IMR-90 (cell line): ENCODE data around the gene ZNF408. TPM values are rescaled to one million over a fixed set of nuclear protein-coding genes. Genes with fewer than 3 reads are reported as not detected.

Experiments used
- ATAC-seq: fragments of 200-7000 bp; cut with Tn5 transposase; 2 replicates; pipeline ENCODE4 v1.9.1; 2020; ENCODE audit warnings: low read depth, mild to moderate bottlenecking, moderate library complexity
- BruUV-seq: library from RNA; stranded (reverse); fragments of 400-500 nt; replicated peaks from 2 replicates; lab custom pipeline; 2021; lab: Mats Ljungman, UMichigan
- CTCF ChIA-PET: fragments of 300-600 bp; formaldehyde crosslinking; extraction: SDS; loops from one replicate; lab custom pipeline; 2021; ENCODE audit warnings: antibody characterized with exemption; lab: Yijun Ruan, JAX
- POLR2A ChIA-PET: fragments of 300-600 bp; sonication (Branson Sonifier 250); formaldehyde crosslinking; loops from one replicate; lab custom pipeline; 2022; ENCODE audit warnings: antibody characterized with exemption; ENCODE audit not compliant: unreplicated experiment; lab: Charles Lee
- DNase-seq: peaks from one replicate; pipeline ENCODE4 v3.0.0; 2013
- H2AFZ ChIP-seq: replicated peaks from 2 replicates; pipeline ENCODE3; 2013; ENCODE audit warnings: low read length, mild to moderate bottlenecking; ENCODE audit not compliant: poor library complexity
- H2AK5ac ChIP-seq: 2 replicates; pipeline ENCODE4 v1.6.1; 2013; ENCODE audit warnings: low read depth, low read length, inconsistent platforms
- H2AK9ac ChIP-seq: replicated peaks from 2 replicates; pipeline ENCODE3; 2013; ENCODE audit warnings: mild to moderate bottlenecking, low read depth, low read length, moderate library complexity; ENCODE audit not compliant: poor library complexity
- H2BK120ac ChIP-seq: 2 replicates; pipeline ENCODE4 v1.6.1; 2013; ENCODE audit warnings: low read depth, low read length, inconsistent platforms
- H2BK15ac ChIP-seq: 3 replicates; pipeline ENCODE4 v1.6.1; 2013; ENCODE audit warnings: low read depth, low read length, inconsistent platforms
- H2BK20ac ChIP-seq: 2 replicates; pipeline ENCODE4 v1.6.1; 2013; ENCODE audit warnings: low read depth, mild to moderate bottlenecking, inconsistent platforms, low read length, moderate library complexity
- H2BK5ac ChIP-seq: 2 replicates; pipeline ENCODE4 v1.6.1; 2013; ENCODE audit warnings: mild to moderate bottlenecking, low read depth, low read length, inconsistent platforms; ENCODE audit not compliant: poor library complexity, severe bottlenecking
- H3K14ac ChIP-seq: replicated peaks from 2 replicates; pipeline ENCODE4 v1.6.1; 2013; ENCODE audit warnings: low read depth, low read length, inconsistent platforms
- H3K18ac ChIP-seq: 2 replicates; pipeline ENCODE4 v1.6.1; 2013; ENCODE audit warnings: low read depth, low read length, control low read depth
- H3K23ac ChIP-seq: 2 replicates; pipeline ENCODE4 v1.6.1; 2013; ENCODE audit warnings: low read depth, low read length, inconsistent platforms
- H3K27ac ChIP-seq: 2 replicates; pipeline ENCODE4 v1.5.1; 2013; ENCODE audit warnings: mild to moderate bottlenecking, control low read depth, low read length; ENCODE audit not compliant: insufficient read depth
- H3K27me3 ChIP-seq: 2 replicates; pipeline ENCODE4 v1.6.1; 2013; ENCODE audit warnings: low read length; ENCODE audit not compliant: control insufficient read depth, insufficient read depth
- H3K36me3 ChIP-seq: 2 replicates; pipeline ENCODE4 v1.6.1; 2013; ENCODE audit warnings: low read length, mixed read lengths; ENCODE audit not compliant: control insufficient read depth, insufficient read depth
- H3K4ac ChIP-seq: 2 replicates; pipeline ENCODE4 v1.6.1; 2013; ENCODE audit warnings: low read depth, low read length, inconsistent platforms
- H3K4me1 ChIP-seq: 2 replicates; pipeline ENCODE4 v1.6.1; 2013; ENCODE audit warnings: low read length, mixed read lengths; ENCODE audit not compliant: control insufficient read depth, insufficient read depth
- H3K4me2 ChIP-seq: 2 replicates; pipeline ENCODE4 v1.6.1; 2013; ENCODE audit warnings: low read depth, mild to moderate bottlenecking, control low read depth, low read length, moderate library complexity
- H3K4me3 ChIP-seq: 2 replicates; pipeline ENCODE4 v1.5.1; 2013; ENCODE audit warnings: low read depth, mild to moderate bottlenecking, control low read depth, low read length, moderate library complexity; ENCODE audit not compliant: insufficient read depth
- H3K56ac ChIP-seq: 2 replicates; pipeline ENCODE4 v1.6.1; 2013; ENCODE audit warnings: low read length, inconsistent platforms; ENCODE audit not compliant: insufficient read depth; ENCODE audit errors: extremely low read depth
- H3K79me1 ChIP-seq, 2 experiments: 2 replicates each; pipeline ENCODE4 v1.6.1; 2013; ENCODE audit warnings: low read length in 2 of 2, inconsistent platforms in 1 of 2, low read depth in 1 of 2
- H3K9ac ChIP-seq: 2 replicates; pipeline ENCODE4 v1.6.1; 2013; ENCODE audit warnings: low read depth, low read length, control low read depth
- H3K9me1 ChIP-seq: 2 replicates; pipeline ENCODE4 v1.6.1; 2013; ENCODE audit warnings: low read length, inconsistent platforms; ENCODE audit not compliant: insufficient read depth
- H3K9me3 ChIP-seq: 2 replicates; pipeline ENCODE4 v1.6.1; 2013; ENCODE audit warnings: low read length; ENCODE audit not compliant: control insufficient read depth, insufficient read depth
- H4K20me1 ChIP-seq: 2 replicates; pipeline ENCODE4 v1.6.1; 2013; ENCODE audit warnings: low read length, inconsistent platforms; ENCODE audit not compliant: insufficient read depth
- H4K5ac ChIP-seq: 2 replicates; pipeline ENCODE4 v1.6.1; 2013; ENCODE audit warnings: mild to moderate bottlenecking, low read depth, low read length, control low read depth
- H4K8ac ChIP-seq, 2 experiments: 2 replicates each; pipeline ENCODE4 v1.6.1; 2013; ENCODE audit warnings: low read depth in 2 of 2, low read length in 2 of 2, control low read depth in 1 of 2, inconsistent platforms in 1 of 2
- H4K91ac ChIP-seq: 2 replicates; pipeline ENCODE4 v1.6.1; 2013; ENCODE audit warnings: low read depth, low read length, inconsistent platforms; ENCODE audit not compliant: insufficient read depth
- BHLHE40 ChIP-seq: fragments of 150-350 bp; IDR thresholded peaks from 2 replicates; pipeline ENCODE4 v1.6.1; 2016; ENCODE audit warnings: mild to moderate bottlenecking, low read depth, low read length
- CEBPB ChIP-seq: IDR thresholded peaks from 2 replicates; pipeline ENCODE4 v1.6.1; 2012; ENCODE audit warnings: low read depth, low read length, improper control_type of control experiment
- MAFK ChIP-seq: IDR thresholded peaks from 2 replicates; pipeline ENCODE4 v1.6.1; 2012; ENCODE audit warnings: low read depth, low read length, improper control_type of control experiment
- MAZ ChIP-seq: IDR thresholded peaks from 2 replicates; pipeline ENCODE4 v1.6.1; 2012; ENCODE audit warnings: low read depth, mild to moderate bottlenecking, low read length, improper control_type of control experiment, moderate library complexity, borderline replicate concordance
- MXI1 ChIP-seq: IDR thresholded peaks from 2 replicates; pipeline ENCODE4 v1.6.1; 2012; ENCODE audit warnings: low read depth, mild to moderate bottlenecking, low read length, moderate library complexity, borderline replicate concordance
- POLR2A ChIP-seq: IDR thresholded peaks from 2 replicates; pipeline ENCODE4 v1.6.1; 2012; ENCODE audit warnings: mild to moderate bottlenecking, low read depth, low read length
- RFX5 ChIP-seq: IDR thresholded peaks from 2 replicates; pipeline ENCODE4 v1.8.0; 2012; ENCODE audit warnings: low read depth, mild to moderate bottlenecking, low read length, moderate library complexity
- SMC3 ChIP-seq: fragments of 150-350 bp; IDR thresholded peaks from 2 replicates; pipeline ENCODE4 v1.6.1; 2016; ENCODE audit warnings: low read depth, mild to moderate bottlenecking, antibody characterized with exemption, low read length, moderate library complexity
- WGBS, 2 experiments: methylation state at CpG; one replicate each; pipeline versions ENCODE4 v1.1.5 to v1.1.7; 2013; ENCODE audit warnings: missing lambda C conversion rate in 2 of 2; ENCODE audit not compliant: insufficient read length in 1 of 2; ENCODE audit errors: extremely low coverage in 2 of 2; 5-methylcytosine and 5-hydroxymethylcytosine counted together
- dilution Hi-C: fragments of 300-500 bp; cut with HindIII; formaldehyde crosslinking; loops from one replicate; pipeline ENCODE4 v1.14.3; 2018; ENCODE audit warnings: low sequenced_read_pairs; ENCODE audit not compliant: unreplicated experiment
- in situ Hi-C: fragments of 300-500 bp; cut with MboI; formaldehyde crosslinking; loops from 3 replicates; pipeline ENCODE4 v1.14.3; 2019; ENCODE audit warnings: low sequenced_read_pairs, inconsistent platforms, mixed read lengths
- intact Hi-C: fragments of 100-400 bp; cut with micrococcal nuclease; formaldehyde crosslinking; loops from 2 replicates; pipeline ENCODE4 v1.10.0; 2022
- polyA plus RNA-seq, 3 experiments: library from polyadenylated mRNA; depleted of rRNA; stranded (reverse); fragments of >200 nt; gene quantifications; 2 replicates each; pipeline ENCODE4 v1.2.3, GENCODE V29; 2012; ENCODE audit warnings: low replicate concordance in 1 of 3
- total RNA-seq: library from RNA; depleted of rRNA; stranded (reverse); fragments of >200 nt; gene quantifications from 2 replicates; pipeline ENCODE4 v1.2.3, GENCODE V29; 2012
- TF ChIP-seq, protein P1 (sequence below): conservative IDR thresholded peaks from 2 replicates; pipeline ENCODE4 v1.5.1; 2012; ENCODE audit warnings: mild to moderate bottlenecking, low read depth, low read length, improper control_type of control experiment
- TF ChIP-seq, protein P2 (sequence below): fragments of 150-350 bp; IDR thresholded peaks from 2 replicates; pipeline ENCODE4 v1.6.1; 2017; ENCODE audit warnings: mild to moderate bottlenecking, antibody characterized with exemption, low read length, low read depth

The ZNF408 gene
- total and polyA plus RNA-seq, 2 of the 4 experiments (the other 2 are of a cell fraction), result 9.5 to 11.1 TPM

DNA sequence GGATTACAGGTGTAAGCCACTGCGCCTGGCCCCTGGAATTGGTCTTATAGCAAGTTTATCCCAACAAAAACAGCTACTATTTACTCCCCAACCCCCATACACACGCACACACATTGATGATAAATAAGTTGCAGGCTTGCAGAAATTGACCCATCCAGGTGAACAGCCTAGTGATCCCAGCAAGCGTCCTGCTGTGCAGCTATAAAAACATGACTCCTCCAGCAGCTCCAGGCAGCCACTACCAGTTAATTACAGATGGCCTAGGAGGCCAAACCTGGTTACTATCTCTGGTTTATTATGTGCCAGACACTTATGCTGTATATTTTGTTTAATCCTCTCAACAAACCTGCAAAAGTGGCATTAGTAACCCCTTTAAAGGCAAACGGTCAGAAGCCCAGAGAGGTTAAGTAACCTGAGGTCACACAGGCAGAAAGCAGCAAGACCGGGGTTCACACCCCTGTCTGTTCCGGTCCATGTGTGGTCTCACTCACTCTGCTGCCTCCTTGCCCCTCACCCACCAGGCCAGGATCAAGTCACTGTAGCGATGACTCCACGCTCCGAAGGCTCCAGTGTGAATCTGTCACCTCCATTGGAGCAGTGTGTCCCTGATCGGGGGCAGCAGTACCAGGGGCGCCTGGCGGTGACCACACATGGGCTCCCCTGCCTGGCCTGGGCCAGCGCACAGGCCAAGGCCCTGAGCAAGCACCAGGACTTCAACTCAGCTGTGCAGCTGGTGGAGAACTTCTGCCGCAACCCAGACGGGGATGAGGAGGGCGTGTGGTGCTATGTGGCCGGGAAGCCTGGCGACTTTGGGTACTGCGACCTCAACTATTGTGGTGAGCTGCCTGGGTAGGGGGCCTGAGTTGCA lies 24.7 kb downstream of the ZNF408 start:
- no peak overlapping the region for H4K8ac ChIP-seq
- intact Hi-C loops, result no loop called here
- H4K91ac ChIP-seq, result no peak overlapping the region
- no peak overlapping the region for H3K23ac ChIP-seq
- DNase-seq (no peak), ATAC-seq (no peak)
- H3K4me2 ChIP-seq, result no peak overlapping the region
- no peaks in the 10 kb centered on the region for H4K20me1 ChIP-seq
- no peak overlapping the region for H3K18ac ChIP-seq
- POLR2A ChIA-PET, result interaction anchor here (0.6 kb wide), 1 partner anchor 25 kb away, joined by 3 read pairs; the partner anchor contains the start of genes ARHGAP1 and ZNF408
- no peak overlapping the region for H2BK15ac ChIP-seq
- no peak overlapping the region for H2AK5ac ChIP-seq
- H2BK20ac ChIP-seq, result no peak overlapping the region
- BruUV-seq, result no TSS peak
- no peak overlapping the region for H2BK5ac ChIP-seq
- 87% methylated on average over 9 of the region's 19 CpGs; no CpG with 5 or more reads in 1 of the 2 experiments for WGBS, 2 experiments
- H2BK120ac ChIP-seq, result no peak overlapping the region
- H3K36me3 ChIP-seq, result no peaks in the 10 kb centered on the region
- dilution Hi-C loops, result no loop called here
- H3K9me1 ChIP-seq, result 0 out of 2 replicates have a peak, but pooled peaks cover 3% of the 10 kb centered on the region
- in situ Hi-C loops, result no loop called here
- no peak overlapping the region for H4K5ac ChIP-seq
- H3K56ac ChIP-seq, result no peak overlapping the region
- H3K27me3 ChIP-seq, result no peaks in the 10 kb centered on the region
- no peak overlapping the region for H3K14ac ChIP-seq
- no peak overlapping the region for H2AK9ac ChIP-seq
- H3K9me3 ChIP-seq, result no peaks in the 10 kb centered on the region
- CTCF ChIA-PET, result interaction anchor here (0.6 kb wide), 1 partner anchor 22 kb away, joined by 4 read pairs; no protein-coding TSS in a partner anchor
- H2AFZ ChIP-seq, result no peak overlapping the region
- no peak overlapping the region for H3K4ac ChIP-seq
- TF ChIP-seq MAFK (no peak), POLR2A (no peak), CEBPB (no peak), RFX5 (no peak), MAZ (no peak), SMC3 (no peak), BHLHE40 (no peak), MXI1 (no peak)
- TF ChIP-seq, protein P1, sequence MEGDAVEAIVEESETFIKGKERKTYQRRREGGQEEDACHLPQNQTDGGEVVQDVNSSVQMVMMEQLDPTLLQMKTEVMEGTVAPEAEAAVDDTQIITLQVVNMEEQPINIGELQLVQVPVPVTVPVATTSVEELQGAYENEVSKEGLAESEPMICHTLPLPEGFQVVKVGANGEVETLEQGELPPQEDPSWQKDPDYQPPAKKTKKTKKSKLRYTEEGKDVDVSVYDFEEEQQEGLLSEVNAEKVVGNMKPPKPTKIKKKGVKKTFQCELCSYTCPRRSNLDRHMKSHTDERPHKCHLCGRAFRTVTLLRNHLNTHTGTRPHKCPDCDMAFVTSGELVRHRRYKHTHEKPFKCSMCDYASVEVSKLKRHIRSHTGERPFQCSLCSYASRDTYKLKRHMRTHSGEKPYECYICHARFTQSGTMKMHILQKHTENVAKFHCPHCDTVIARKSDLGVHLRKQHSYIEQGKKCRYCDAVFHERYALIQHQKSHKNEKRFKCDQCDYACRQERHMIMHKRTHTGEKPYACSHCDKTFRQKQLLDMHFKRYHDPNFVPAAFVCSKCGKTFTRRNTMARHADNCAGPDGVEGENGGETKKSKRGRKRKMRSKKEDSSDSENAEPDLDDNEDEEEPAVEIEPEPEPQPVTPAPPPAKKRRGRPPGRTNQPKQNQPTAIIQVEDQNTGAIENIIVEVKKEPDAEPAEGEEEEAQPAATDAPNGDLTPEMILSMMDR, result no peak
- TF ChIP-seq, protein P2, sequence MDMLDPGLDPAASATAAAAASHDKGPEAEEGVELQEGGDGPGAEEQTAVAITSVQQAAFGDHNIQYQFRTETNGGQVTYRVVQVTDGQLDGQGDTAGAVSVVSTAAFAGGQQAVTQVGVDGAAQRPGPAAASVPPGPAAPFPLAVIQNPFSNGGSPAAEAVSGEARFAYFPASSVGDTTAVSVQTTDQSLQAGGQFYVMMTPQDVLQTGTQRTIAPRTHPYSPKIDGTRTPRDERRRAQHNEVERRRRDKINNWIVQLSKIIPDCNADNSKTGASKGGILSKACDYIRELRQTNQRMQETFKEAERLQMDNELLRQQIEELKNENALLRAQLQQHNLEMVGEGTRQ, result no peak
- no peaks in the 10 kb centered on the region for H3K79me1 ChIP-seq
- H3K4me1 ChIP-seq, result no peaks in the 10 kb centered on the region
- no peak overlapping the region for H3K4me3 ChIP-seq
- H3K27ac ChIP-seq, result no peak overlapping the region
- no peak overlapping the region for H3K9ac ChIP-seq
